ENCODE data around the gene ARHGAP24.
"Not testable (repeated sequence)": the region's sequence is repeated elsewhere in the genome, so short reads cannot be mapped to it uniquely, and the experiment has no call there.

The ARHGAP24 gene

DNA sequence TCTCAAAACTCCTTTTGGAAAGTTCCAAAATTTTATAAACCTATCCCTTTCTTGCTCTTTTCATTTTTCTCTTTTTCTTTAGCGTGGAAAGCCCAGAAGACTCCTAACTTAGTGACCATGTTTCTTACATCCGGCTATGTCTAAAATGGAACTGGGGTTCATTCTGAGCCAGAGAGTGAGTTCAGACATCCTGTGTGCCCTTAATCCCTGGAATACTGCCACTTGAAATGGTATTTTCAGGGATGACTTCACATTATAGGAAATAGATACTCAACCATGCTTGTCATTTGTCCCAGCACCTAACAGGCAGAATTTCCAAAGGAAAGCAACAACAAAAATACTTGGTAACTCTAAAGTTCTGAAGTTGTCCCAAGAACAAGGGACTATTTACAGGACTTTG lies 379.6 kb downstream of the ARHGAP24 start:
- no peak for DNase-seq

DNA sequence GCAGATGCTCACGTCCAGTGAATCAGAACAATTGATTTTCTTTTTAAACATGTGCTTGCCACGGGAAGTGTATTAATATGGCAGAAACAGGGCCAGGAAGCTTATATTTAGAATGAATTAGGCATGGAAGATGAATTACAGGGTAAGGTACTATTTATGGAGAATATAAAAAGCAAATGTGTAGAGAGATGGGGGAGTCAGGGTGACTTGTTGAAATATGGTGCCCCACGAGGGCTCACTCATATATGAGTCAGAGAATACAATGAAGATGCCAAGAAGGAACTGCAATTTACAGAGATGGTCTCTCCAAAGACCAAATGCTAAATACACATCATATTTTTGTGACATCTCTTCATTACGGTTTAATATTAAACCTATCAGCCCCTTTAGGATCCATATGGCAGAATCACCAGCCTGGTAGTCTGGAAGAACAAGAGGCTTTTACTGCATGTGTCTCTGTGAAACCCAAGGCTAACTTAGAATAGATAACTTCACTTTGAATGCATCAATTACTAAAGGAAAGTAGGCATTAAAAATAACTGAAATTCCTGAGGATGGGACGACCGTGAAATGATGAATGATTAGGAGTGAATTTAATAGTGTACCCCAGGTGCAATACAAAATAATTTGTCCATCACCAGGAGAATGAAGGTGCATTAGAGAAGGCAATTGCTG lies 385.3 kb downstream of the ARHGAP24 start:
- no peak for DNase-seq

DNA sequence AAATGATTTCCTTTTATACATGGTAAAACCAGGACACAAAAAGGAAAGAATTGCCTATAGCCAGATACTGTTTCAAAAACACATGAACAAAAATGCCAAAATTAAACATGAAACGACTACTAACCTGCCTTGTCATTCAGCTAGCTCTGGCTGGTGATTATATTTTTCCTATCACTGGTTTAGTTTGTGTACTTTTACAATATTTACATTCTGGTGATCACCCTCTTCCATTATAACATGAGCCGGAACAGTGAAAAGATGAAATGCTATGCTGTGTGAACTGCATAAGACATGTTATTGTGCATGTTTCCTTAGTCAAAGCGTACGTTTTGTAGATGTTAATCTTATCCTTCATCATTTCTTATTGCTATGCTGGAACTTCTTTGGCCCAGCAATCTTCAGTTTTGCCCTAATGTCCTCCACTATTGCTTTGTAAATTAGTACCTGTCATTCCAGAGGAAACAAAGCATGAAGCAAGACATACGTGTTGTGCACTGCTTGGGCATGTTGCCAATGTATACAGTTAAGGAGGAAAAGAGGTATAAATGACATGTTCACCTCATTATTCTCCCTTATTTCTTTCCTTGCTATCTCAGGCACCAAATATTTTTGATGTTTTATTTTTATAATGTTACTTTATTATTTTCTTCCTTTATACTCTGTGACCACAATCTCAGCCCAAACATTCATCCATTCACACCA lies 386.3 kb downstream of the ARHGAP24 start:
- DNase-seq: no peak

DNA sequence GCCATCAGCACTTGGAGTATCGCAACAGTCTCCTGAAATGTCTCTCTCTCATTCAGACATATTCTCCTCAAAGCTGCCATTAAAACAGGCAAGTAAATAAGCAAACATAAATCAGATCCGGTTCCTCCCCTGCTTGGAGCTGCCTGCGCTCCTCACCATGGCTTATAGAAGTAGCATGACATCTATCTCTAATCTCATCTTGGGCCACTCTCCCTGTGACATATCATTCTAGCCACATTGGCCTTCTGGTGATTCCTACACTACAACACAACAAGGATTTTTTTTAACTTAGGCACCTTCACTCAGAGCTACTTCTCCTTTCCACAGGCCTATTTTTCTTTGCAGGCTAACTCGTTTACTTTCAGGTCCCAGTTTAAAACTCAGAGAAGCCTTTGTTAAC lies 387.9 kb downstream of the ARHGAP24 start:
- DNase-seq: no peak

DNA sequence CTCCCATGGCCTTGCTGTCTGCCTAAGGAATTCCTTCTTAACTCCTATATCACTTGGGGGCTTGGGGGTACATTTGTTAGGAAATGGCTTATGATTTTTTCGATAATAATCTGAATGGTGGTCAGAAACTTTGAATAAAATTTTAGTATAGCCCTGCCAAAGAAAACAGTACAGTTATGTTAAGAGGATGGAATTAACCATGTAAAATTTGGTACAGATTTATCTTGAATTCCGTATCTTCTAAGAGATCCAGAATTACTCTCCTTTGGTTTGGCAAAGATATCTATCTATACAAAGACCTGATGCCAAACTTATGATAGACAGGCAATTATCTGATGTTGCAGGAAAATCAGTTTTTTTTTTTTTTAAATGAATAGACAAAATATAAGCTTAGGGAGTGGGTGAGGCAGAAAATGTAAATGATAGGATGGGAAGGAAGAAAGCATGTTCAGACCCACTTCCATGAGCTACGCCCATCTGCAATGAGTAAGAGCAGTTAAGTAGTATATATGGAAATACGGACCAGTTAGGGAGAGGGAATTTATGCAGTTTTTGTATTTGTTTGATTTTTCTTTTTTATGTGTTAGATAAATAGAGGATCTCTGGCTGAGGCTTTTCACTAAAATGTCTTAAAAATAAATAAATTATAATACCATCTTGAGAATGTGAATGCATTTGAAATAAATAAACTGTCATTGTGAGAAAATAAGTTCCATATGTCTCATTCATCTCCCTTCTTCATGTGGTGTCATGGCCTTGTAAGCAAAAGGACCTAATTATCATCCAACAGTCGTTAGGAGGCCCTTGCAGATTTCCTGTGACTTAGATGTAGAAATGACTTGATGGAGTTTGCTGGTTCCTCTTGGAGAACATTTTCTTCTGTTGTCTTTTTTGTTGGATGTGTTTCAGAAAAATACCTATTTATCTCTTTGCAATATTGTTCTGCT lies 389.6 kb downstream of the ARHGAP24 start:
- DNase-seq: no peak

DNA sequence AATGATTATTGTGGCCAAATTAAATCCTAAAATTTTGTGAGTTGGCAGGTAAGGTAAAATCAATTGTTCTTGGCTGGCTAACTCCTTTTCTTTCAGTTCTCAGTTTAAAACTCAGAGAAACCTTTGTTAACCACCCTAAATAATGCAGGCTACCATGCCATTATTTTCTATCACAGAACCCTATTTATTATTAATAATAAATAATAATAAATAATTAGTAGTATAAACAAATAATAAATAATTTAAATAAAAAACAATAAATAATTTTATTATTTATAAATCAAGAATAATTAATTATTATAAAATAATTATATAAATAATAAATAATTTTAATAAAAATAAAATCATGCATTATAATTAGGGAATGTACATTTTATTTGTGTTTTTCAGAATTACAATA lies 390.3 kb downstream of the ARHGAP24 start:
- no peak for DNase-seq

DNA sequence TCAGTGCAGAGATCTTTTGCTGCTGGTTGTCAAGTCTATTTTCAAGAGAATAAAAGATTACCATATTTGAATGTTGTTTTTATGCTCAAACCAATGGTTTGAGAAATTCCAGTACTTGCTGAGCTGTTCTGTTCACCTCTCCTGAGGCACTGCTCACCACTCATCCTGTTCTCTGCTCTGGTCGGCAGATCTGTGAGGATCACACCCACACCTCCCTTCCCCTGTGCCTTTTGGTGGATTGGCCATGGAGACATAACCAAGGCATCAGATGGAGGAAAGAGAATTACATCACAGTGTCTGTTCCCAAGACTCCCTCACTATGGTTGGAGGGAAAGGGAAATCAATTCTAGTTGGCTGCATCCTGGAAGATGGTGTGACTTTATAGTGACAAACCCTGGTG lies 391.6 kb downstream of the ARHGAP24 start:
- DNase-seq: no peak

DNA sequence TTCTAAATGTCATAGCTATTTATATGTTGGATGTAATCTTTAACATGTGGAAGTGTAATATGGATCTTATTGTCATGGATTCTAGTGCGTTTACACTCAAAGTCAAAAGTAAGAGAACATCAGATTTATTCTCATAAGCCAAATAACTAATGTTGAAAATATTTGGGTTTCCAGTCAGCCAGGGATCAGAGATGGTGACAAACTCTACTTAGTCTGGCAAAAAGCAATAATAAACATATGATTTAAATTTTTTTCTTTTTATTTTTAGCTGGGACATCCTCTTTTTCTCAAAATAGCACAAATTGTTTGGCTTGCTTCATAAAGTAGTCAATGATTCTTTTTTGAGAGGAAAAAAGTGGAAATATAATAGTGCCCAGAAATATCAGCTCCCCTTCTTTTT lies 392.3 kb downstream of the ARHGAP24 start:
- no peak for DNase-seq

DNA sequence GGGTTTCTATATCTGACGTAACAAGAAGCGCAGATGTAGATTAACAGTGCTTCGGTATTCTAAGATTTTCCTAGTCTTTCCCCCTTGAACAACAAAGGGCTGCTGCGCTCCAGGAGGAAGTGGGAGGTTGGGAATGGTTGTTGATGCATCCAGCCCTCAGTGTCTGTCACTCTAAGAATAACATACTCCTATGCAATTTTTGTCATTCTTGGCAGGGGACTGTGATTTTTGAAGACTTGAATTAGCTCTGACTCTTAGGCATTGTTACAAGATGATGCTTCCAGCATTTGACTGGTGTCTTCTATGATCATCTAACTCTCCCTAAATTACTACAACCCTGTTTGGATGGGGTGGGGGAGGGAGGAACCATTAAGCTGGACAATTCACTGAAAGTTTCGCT lies 394.2 kb downstream of the ARHGAP24 start:
- no peak for DNase-seq

DNA sequence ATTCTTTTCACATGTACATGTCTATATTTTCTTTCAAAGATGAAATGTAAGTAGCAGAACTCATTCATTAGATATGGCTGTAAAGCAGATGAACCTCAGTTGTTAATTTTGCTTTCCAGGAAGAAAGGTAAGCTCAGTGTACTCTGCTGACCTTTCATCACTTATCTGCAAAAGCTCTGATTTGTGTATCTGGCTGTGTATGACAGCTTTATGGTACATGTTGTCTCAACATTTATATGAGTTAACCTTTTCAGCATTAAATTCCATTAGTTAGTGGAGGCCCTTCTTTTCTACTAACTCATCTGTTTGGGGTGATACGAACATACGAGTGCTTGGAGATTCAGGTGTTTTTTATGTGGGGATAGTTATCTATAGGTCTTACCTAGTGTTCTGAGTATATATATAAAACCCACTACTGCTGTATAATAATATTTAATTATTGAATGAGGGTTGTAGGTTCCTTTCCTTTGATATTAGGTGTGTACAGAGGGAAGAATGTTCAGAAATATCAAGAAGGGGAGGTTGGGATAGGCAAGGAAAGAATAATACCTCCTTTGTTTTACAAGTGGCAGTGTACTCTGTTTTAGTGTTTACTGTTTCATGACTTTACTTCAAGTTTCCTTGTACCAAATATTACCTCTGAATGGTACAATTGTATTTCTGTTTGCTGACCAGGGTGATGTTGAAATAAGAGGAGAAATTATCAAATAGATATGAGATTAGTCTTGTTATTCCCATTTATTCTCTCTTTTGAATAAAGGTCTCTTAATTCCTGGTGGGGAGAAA lies 395.5 kb downstream of the ARHGAP24 start:
- DNase-seq: no peak

DNA sequence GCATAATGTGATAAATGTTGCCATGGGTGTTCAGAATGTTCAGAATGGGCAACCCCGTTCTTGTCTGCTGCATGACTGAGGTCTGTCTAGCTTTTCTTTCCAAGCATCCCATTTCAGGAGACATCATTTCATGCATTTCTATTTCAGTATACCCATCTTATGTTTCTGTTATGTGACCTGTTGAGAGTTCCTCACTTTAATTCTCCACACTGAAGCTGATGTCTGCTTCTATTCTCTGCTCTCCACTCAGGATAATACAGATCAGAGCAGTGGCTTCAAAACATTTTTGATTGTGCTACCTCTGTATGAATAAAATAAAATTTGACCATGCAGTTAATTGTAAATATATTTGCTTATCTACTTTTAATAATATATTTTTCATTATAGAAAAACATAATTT lies 398.6 kb downstream of the ARHGAP24 start:
- no peak for DNase-seq

DNA sequence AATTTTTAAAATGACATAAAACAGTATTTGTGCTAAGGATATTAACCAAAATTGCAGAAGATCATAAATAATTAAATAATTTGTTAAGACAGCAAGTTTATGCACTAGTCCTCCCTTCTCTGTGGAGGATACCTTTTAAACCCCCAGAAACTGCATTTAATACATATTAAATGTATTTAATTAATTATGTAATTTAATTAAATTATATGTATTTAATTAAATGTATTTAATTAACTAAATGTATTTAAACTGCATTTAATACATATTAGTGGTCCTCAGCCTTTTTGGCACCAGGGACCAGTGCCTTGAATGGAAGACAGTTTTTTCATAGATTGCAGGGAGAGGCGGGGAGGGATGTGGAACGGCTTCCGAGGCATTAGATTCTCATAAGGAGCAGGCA lies 404.6 kb downstream of the ARHGAP24 start:
- DNase-seq: no peak

DNA sequence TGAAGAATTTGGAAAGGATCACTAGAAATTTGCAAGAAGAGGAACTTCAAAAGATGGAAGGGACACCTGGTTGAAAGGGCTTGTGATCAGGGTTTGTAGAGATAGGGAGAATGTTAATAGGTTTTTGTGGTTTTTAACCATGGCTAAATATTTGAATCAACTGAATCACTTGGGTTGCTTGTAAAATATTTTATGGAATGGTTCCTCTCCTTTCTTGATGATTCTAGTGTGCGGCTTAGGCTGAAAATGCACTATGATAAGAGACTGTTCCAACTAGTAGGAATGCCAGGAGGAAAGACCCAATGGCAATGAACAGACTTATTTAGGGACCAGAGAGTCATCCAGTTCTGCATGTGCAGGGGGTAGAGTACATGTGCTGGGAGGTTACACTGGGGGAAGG lies 408.2 kb downstream of the ARHGAP24 start:
- DNase-seq: no peak

DNA sequence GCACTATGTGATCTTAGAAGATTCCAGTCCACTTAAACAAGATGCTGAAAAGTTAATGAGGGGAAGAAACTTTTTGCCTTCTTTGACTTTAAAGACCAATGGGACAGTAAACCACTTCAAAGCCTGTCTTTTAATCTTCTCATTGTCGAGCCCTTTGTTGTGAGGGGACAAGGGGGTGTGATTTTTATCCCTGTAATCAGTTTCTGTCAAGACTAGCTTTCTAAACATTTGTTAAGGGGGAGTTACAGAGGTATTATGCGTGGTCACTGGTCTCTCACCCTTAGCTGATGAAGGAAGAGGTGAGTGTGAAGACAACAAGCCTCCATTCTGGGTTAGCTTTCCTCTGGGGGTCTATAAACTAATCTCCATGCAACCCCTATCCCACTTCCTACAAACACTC lies 409.3 kb downstream of the ARHGAP24 start:
- DNase-seq: no peak

DNA sequence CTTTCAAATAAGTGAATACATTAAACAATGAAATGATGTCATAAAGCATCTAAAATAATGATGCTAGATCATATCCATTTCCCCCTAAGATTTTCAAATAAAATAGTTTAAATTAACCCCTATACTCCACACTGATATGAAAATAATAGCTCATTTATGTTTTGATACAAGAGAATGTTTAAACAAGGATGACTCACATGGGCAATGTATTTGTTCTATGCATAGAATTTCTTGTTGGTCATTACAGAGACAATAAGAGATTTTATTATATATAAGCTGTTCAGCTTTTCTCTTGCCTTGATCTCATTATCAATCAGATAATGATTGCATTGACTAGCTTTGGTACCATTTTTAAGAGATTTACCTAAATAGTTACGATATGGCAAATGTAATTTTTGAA lies 411.7 kb downstream of the ARHGAP24 start:
- DNase-seq: no peak

DNA sequence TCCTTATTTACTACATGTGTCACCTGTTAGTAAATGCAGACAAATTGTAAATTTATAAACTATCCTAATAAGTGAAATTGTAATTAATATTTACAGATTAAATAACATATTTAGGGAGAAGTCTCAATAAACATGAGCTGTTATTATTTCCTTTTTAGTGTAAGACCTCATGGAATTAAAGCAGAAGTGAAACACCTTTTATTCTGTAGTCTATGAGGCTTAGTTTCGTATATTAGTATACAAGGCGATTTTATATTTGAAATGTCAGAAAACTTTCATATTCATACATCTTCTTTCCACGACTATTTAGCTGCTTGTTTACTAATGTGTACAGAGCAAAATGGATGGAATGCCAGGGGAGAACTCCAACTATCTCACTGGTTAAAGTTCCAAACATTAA lies 414.4 kb downstream of the ARHGAP24 start:
- DNase-seq: no peak

DNA sequence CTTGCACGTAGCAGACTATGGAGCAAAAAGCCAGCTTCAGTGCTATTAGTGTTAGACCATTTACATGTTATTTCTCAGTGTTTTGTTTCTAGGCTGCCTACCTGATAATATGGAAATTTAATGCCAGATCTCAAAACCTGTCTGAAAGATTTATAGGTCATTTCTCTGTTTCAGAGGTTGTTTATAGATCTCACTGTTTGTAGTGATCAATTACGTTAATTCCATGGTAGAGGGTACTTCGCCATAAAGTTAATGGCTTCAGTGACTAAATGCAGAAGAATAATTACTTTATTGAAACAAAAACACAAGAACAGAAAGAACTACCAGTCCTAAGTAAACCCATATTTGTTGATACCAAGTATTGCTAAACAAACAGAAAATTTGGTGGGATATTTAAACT lies 420.8 kb downstream of the ARHGAP24 start:
- DNase-seq: no peak

DNA sequence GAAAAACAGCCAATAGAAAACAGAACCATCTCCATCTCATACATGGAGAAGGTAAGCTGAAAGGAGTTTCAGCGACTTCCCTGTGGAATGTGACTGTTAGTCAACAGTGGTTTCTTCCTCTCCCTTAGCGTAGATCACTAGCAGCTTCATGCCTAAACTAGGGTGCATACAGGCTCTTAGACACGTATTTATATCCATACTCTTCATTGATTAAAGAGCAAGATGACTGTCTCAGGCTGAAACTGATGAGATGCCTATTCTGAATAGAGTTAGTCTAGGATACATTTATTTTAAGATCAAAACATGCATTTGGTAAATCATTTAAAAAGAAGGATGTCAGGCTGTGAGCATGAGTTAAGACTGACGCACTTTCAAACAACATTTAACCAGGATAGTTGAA lies 423.3 kb downstream of the ARHGAP24 start:
- no peak for DNase-seq

DNA sequence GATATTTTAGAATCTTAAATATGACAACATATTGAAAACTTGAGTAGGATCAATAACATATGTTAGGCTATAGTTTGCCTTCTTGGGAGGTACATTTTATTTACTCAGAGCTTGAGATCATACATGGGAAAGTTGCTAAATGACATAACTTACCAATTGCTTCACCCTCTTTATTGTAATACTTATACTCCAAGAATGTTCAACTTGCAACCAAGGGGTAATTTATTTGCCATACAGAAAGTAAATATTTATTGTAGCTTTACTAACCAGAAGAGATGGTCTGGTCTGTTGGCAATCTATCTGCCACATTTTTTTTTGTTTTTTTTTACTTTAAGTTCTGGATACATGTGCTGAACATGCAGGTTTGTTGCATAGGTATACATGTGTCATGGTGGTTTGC lies 426.6 kb downstream of the ARHGAP24 start:
- DNase-seq: no peak

DNA sequence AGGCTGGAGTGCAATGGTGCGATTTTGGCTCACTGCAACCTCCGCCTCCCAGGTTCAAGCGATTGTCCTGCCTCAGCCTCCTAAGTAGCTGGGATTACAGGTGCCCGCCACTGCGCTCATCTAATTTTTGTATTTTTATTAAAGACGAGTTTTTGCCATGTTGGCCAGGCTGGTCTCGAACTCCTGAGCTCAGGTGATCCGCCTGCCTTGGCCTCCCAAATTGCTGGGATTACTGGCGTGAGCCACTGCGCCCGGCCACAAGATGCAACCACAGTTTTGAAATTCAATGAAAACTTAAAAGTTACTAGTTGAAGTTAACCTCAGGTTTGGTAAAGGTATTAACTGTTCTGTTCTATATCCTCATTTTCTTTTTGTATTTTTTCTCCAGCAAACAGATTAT lies 427.7 kb downstream of the ARHGAP24 start:
- not testable (repeated sequence) for DNase-seq

DNA sequence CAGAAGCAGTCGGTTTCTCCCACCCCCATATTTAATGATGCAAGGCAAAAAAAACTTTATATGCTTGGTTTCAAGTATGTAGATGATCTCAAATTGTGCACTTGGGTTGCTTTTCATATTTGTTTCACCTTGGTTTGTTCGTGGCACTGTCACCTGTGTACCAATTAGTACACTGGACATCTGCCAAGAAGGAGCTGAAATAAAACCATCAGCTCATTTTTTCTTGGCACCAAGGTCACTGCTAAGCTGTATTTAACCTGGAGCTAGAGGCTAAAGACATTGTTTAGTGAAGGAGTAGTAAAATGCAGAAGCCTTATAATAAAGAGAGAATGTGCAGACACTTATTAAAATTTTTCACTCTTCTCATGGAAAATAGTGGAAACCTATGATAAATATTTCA lies 430.8 kb downstream of the ARHGAP24 start:
- DNase-seq: no peak

DNA sequence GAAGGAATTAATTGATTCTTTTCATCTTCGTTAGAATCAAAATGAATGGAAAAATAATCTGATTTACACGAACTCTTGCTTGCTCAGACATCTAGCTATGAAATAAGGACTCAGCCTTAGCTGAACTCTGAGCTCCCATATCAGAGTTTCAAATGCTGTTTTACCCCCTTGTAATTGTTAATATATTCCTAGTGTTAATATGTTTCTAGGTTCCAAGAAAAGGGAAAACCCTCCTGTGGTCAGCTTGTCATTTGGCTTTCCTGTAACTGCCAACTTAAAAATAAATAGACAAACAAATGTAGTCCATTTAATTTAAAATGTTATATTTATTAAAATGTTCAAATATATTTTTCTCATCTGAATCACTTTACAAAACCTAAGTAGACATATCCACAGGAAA lies 432.1 kb downstream of the ARHGAP24 start:
- DNase-seq: no peak
